ENCODE measurements around the gene SLCO4A1. TPM values are rescaled to one million over a fixed set of nuclear protein-coding genes. Genes with fewer than 3 reads are reported as not detected.

The SLCO4A1 gene
- total and polyA plus RNA-seq, 2 donors (not counting 3 experiments of a cell fraction or from before 2014, with no cell fraction given) = 1.4 to 4.1 TPM

DNA sequence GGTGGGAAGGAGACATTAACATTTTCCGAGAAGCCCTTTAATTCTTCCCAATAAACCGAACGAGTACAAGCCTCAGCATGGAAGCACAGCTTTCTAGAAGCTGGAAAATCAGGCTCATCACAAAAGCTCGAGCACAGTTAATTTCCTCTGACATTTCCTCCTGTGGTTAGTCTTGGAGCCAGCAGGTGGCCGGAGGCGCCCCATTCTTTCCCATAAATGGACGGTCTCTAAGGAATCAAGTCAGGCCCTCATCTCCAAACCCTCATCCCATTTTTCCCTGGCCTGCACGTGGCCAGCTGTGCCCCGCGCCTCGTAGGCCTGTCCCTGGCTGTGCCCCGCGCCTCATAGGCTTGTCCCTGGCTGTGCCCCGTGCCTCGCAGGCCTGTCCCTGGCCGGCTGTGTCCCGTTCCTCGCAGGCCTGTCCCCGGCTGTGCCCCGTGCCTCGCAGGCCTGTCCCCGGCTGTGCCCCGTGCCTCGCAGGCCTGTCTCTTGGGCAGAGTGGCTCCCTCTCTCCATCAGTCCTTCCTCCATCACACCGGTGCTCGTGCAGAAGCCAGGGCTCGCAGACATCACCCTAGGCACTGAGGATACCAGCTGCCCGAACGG lies 46.7 kb downstream of the SLCO4A1 start:
- POLR2A ChIA-PET = interaction anchor here (0.6 kb wide), 2 partner anchors 9 to 41 kb away, joined by 3 to 5 read pairs; no protein-coding TSS in a partner anchor
- intact Hi-C loops (cut with micrococcal nuclease) = loop anchor here (1.0 to 2.0 kb wide), 2 partner anchors 14 to 102 kb away; no protein-coding TSS in a partner anchor
- Histone ChIP-seq H3K79me2 (ENCODE audit: control insufficient read depth, insufficient read depth, low read length) (no peaks in the 10 kb centered on the region), H3K9ac (replicated peaks; ENCODE audit: extremely low read depth, insufficient read depth, low read length) (no peak overlapping the region), H3K9me3 (replicated peaks; ENCODE audit: control insufficient read depth, insufficient read depth, low read length) (no peaks in the 10 kb centered on the region), H3K36me3 (ENCODE audit: control insufficient read depth in 2 of 2, extremely low read depth in 1 of 2, insufficient read depth in 2 of 2, low read length in 2 of 2) (no peaks in the 10 kb centered on the region), H3K4me2 (ENCODE audit: insufficient read depth, low read length) (no peak overlapping the region), H2AFZ (ENCODE audit: low read depth, low read length) (no peak overlapping the region), H4K20me1 (replicated peaks; ENCODE audit: control insufficient read depth, extremely low read depth, insufficient read depth, low read length) (no peaks in the 10 kb centered on the region), H3K4me1 (ENCODE audit: control insufficient read depth, extremely low read depth, insufficient read depth, low read length) (no peaks in the 10 kb centered on the region), H3K4me3 (replicated peaks in 1 of 3; ENCODE audit: insufficient read depth in 1 of 3, low read depth in 1 of 3, low read length in 3 of 3) (no peak overlapping the region), H3K9me1 (replicated peaks; ENCODE audit: control insufficient read depth, extremely low read depth, insufficient read depth, low read length) (no peaks in the 10 kb centered on the region), H3K27ac (ENCODE audit: insufficient read depth, low read depth, low read length) (no peak overlapping the region), H3K27me3 (ENCODE audit: control insufficient read depth in 2 of 2, insufficient read depth in 2 of 2, low read length in 2 of 2) (peaks cover 0 to 2% of the 10 kb centered on the region in 2 experiments)
- no TSS peak for BruUV-seq (replicated peaks)
- peak; percentile 76 for FAIRE-seq
- dilution Hi-C loops (cut with MboI; ENCODE audit: extremely low pct_ligation_motif_present, low sequenced_read_pairs) = no loop called here
- DNase-seq (ENCODE audit: low read depth, low spot score) = peak; percentile 52
- CTCF ChIA-PET = interaction anchor here (0.7 to 2.5 kb wide), 18 partner anchors 8 to 320 kb away, joined by 3 to 63 read pairs (median 5); no protein-coding TSS in a partner anchor
- TF ChIP-seq CTCF (IDR thresholded peaks at IDR 0.05; ENCODE audit: extremely low read depth in 1 of 2, insufficient read depth in 1 of 2, low read depth in 1 of 2, low read length in 2 of 2) (peak; percentile 27 to 51), POLR2AphosphoS5 (IDR thresholded peaks at IDR 0.05; ENCODE audit: insufficient read depth, low read depth, low read length) (no peak)

DNA sequence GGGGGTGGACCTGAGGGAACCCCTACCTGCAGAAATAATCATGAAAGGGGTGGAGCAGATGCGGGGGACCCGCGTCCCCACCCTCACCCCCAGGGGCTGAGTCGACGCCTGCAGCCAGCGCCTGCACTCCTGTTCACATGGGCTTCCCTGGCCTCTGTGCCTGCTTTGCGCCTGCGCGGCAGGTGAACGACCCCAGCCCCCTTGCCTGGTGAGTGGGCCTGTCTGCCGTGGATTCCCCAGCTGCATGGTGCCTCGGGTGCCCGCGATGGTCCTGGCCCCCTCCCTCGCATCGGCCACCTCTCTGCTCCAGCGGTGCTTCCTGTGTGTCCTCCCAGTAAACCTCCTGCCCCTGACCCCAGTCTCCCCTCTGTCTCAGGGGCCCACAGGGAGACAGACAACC lies 47.6 kb downstream of the SLCO4A1 start:
- no peak overlapping the region for H3K27ac ChIP-seq (ENCODE audit: insufficient read depth, low read depth, low read length)
- H4K20me1 ChIP-seq (replicated peaks; ENCODE audit: control insufficient read depth, extremely low read depth, insufficient read depth, low read length) = no peaks in the 10 kb centered on the region
- no peak for FAIRE-seq
- peaks cover 0 to 2% of the 10 kb centered on the region in 2 experiments for H3K27me3 ChIP-seq (ENCODE audit: control insufficient read depth in 2 of 2, insufficient read depth in 2 of 2, low read length in 2 of 2)
- no peaks in the 10 kb centered on the region for H3K79me2 ChIP-seq (ENCODE audit: control insufficient read depth, insufficient read depth, low read length)
- no peak for TF ChIP-seq POLR2AphosphoS5 (IDR thresholded peaks at IDR 0.05; ENCODE audit: insufficient read depth, low read depth, low read length)
- no peak for TF ChIP-seq MAX (IDR thresholded peaks at IDR 0.05; ENCODE audit: insufficient read depth, insufficient read length)
- no peak for TF ChIP-seq CTCF (IDR thresholded peaks at IDR 0.05; ENCODE audit: extremely low read depth in 1 of 2, insufficient read depth in 1 of 2, low read depth in 1 of 2, low read length in 2 of 2)
- no peak for TF ChIP-seq GATA2 (IDR thresholded peaks at IDR 0.05; ENCODE audit: insufficient read depth, insufficient read length, low read depth, low read length)
- TF ChIP-seq MYC (IDR thresholded peaks at IDR 0.05; ENCODE audit: low read depth, low read length) = no peak
- TF ChIP-seq POLR2A (IDR thresholded peaks at IDR 0.05; ENCODE audit: low read depth, low read length) = no peak
- no peak for TF ChIP-seq JUN (IDR thresholded peaks at IDR 0.05; ENCODE audit: borderline replicate concordance, insufficient read depth, insufficient read length, low read depth)
- TF ChIP-seq EZH2 (IDR thresholded peaks at IDR 0.05; ENCODE audit: borderline replicate concordance, low read depth, low read length, severe bottlenecking) = no peak
- no peak for TF ChIP-seq FOS (IDR thresholded peaks at IDR 0.05; ENCODE audit: borderline replicate concordance, insufficient read depth, low read length)
- DNase-seq (ENCODE audit: low read depth, low spot score) = no peak
- no peak overlapping the region for H3K9ac ChIP-seq (replicated peaks; ENCODE audit: extremely low read depth, insufficient read depth, low read length)
- H2AFZ ChIP-seq (ENCODE audit: low read depth, low read length) = no peak overlapping the region
- POLR2A ChIA-PET = no interaction called here
- intact Hi-C loops (cut with micrococcal nuclease) = loop anchor here (1.0 to 2.0 kb wide), 2 partner anchors 13 to 101 kb away; no protein-coding TSS in a partner anchor
- H3K4me3 ChIP-seq (replicated peaks in 1 of 3; ENCODE audit: insufficient read depth in 1 of 3, low read depth in 1 of 3, low read length in 3 of 3) = no peak overlapping the region
- H3K4me2 ChIP-seq (ENCODE audit: insufficient read depth, low read length) = no peak overlapping the region
- BruUV-seq (replicated peaks) = no TSS peak
- no peaks in the 10 kb centered on the region for H3K9me1 ChIP-seq (replicated peaks; ENCODE audit: control insufficient read depth, extremely low read depth, insufficient read depth, low read length)
- dilution Hi-C loops (cut with MboI; ENCODE audit: extremely low pct_ligation_motif_present, low sequenced_read_pairs) = no loop called here
- CTCF ChIA-PET = interaction anchor here (0.7 to 2.5 kb wide), 6 partner anchors 11 to 118 kb away, joined by 3 to 63 read pairs (median 7); no protein-coding TSS in a partner anchor
- no peaks in the 10 kb centered on the region for H3K4me1 ChIP-seq (ENCODE audit: control insufficient read depth, extremely low read depth, insufficient read depth, low read length)
- H3K36me3 ChIP-seq (ENCODE audit: control insufficient read depth in 2 of 2, extremely low read depth in 1 of 2, insufficient read depth in 2 of 2, low read length in 2 of 2) = no peaks in the 10 kb centered on the region
- no peaks in the 10 kb centered on the region for H3K9me3 ChIP-seq (replicated peaks; ENCODE audit: control insufficient read depth, insufficient read depth, low read length)
